Retina (tissue), 1 donor: ENCODE results near the gene IPP.
"Not testable (repeated sequence)": the region's sequence is repeated elsewhere in the genome, so short reads cannot be mapped to it uniquely, and the experiment has no call there.

ENCODE experiments used
- DNase-seq: peaks from one replicate; pipeline ENCODE4 v3.0.0-alpha.2; 2016

The IPP gene

GRCh38 chr1:45679123-45679522, 71.3 kb downstream of the IPP start:
- DNase-seq: no peak

- no peak for DNase-seq
Measured at GRCh38 chr1:45678489-45678888, 72.0 kb downstream of the IPP start.

DNA sequence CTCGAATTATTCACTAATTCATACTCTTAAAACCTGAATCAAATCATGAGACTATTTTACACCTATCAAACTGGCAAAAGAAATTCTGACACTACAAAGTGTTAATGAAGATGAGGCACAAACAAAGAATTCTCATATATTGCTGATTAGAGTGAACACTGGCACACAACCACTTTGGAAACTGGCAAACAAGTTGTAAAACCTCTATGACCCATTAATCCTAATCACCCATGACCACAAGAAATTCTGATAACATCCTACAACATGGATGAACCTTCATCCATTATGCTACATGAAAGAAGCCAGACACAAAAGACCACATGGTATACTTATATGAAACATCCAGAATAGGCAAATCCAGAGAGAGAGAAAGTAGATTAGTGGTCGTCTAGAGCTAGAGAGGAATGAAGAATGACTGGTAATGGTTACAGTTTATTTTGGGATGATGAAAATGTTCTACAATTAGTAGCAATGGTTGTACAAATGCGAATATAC, 72.7 kb downstream of the IPP start:
- DNase-seq: no peak

GRCh38 chr1:45676553-45676952, 73.9 kb downstream of the IPP start:
- DNase-seq: not testable (repeated sequence)

DNA sequence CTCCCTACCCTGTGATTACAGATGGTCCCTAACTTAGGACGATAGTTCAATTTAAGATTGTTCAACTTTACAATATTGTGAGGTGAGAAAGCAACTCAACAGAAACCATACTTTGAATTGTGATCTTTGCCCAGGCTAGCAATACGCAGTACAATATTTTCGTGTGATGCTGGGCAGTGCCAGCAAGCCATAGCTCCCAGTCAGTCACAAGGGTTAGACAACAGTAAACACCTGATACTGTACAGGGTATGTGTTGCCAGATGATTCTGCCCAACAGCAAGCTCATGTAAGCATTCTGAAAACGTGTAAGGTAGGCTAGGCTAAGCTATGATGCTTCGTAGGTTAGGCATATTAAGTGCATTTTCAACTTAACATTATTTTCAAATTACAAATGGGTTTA, 76.0 kb downstream of the IPP start:
- DNase-seq: no peak

DNA sequence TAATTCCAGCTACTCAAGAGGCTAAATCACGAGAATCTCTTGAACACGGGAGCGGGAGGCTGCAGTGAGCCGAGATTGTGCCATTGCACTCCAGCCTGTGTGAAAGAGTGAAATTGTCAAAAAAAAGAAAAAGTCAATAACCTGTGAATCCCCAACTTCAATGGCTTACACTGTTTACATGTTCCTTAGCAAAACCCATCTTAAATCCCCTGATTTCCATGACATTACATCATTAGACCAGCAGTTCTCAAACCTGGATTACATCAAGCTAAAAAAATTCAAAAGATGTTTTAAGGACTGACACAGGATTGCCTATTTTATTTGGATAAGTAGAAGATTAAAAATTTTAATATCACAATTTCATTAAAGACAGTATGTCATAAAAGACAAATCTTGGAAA, 76.5 kb downstream of the IPP start:
- DNase-seq: no peak

DNA sequence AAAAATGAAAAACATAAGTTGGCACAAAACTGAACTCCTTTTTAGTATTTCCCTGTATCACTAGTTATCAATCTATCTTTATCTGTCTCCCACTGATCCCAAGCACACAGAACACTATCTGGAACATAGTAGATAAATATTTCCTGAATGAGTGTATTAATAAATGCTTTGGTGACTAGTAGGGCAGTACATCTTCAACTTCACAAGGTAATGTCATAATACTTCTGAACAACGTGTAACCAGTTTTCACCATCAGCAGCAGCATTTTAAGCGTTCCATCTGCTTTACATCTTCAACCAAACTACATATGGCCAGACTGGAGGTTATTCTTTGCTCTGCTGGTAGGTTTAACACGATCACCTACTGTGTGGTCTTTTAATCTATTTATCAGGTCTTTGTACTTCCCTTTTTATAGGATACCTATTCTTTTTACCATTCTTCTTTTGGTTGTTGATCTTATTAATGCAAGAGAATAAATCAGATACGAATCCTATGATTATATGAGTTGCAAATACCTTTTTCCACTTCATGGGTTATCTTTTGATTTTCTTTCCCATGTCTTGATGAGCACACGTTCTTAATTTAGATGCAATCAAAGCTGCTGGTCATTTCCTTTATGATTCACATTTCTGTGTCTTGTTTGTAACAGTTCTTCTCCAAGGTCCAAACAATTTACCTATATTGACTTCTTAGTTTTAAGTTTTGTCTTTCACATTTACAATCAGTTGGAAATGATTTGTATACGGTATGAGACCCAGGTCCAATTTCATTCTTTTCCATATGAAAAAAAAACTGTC, 80.4 kb downstream of the IPP start:
- no peak for DNase-seq

GRCh38 chr1:45669379-45669778, 81.1 kb downstream of the IPP start:
- DNase-seq: no peak

DNA sequence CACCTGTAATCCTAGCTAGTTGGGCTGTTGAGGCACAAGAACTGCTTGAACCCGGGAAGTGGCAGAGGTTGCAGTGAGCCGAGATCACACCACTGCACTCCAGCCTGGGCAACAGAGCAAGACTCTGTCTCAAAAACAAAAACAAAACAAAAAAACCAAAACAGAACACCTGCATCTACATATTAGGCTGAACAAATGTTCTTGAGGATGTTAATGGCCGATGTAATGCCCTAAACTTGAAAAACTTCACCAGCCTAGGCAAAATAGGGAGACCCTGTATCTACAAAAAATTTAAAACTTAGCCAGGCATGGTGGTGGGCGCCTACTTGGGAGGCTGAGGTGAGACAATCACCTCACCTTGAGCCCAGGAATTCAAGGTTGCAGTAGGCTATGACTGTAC, 81.9 kb downstream of the IPP start:
- no peak for DNase-seq

GRCh38 chr1:45667321-45668111, 82.9 kb downstream of the IPP start:
- DNase-seq: no peak

GRCh38 chr1:45666836-45667235, 83.6 kb downstream of the IPP start:
- DNase-seq: no peak

DNA sequence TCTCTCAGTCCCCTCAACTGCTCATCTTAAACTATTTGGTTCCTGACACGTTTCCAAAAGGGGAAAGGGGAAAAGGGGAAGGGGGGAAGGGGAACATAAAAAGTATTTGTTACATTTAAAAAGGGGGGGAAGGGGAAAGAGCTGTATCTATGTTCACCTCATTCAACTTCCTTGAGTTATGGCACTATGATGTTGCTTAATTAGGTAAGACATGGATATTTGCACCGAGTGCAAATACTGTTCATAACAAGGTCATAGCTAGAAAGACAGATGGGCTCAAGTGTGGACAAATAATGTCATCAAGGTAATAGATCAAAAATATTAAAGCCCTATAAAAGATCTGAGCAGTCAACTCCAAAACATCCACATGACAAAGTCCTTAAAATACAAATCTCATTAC, 90.1 kb downstream of the IPP start:
- no peak for DNase-seq

DNA sequence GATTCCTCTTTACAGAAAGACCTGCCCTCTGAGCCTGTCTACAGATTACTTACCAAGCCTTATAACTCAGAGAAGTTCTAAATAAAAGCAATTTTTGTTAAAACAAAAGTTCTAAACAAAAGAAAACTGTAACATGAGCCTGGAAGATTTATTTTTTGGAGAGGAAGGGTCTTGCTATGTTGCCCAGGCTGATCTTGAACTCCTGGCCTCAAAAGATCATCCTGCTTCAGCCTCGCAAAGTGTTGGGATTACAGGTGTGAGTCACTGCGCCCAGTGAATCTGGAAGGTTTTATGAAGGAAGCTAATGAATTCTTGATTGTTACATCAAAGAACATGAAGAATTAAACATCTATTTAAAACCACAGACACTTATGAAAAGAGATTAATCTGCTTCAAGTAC, 91.2 kb downstream of the IPP start:
- no peak for DNase-seq

DNA sequence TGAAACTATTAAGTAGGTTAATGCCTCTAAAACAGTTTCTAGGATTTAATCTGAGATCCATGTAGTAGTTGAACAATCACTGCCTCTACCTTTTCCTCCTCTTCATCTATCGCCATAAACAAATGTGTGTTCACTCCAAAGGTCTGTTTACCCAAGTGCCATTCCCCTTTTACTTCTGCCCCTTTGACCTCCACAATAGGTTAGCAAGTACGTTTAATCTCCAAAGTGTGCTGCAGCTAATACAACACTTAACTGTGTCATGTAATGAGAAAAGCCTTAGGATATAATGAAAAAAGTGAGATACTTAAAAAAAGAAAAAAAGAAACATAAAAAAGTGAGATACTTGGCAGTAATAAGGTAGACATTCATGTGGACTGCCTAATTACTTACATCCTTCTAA, 92.3 kb downstream of the IPP start:
- no peak for DNase-seq

DNA sequence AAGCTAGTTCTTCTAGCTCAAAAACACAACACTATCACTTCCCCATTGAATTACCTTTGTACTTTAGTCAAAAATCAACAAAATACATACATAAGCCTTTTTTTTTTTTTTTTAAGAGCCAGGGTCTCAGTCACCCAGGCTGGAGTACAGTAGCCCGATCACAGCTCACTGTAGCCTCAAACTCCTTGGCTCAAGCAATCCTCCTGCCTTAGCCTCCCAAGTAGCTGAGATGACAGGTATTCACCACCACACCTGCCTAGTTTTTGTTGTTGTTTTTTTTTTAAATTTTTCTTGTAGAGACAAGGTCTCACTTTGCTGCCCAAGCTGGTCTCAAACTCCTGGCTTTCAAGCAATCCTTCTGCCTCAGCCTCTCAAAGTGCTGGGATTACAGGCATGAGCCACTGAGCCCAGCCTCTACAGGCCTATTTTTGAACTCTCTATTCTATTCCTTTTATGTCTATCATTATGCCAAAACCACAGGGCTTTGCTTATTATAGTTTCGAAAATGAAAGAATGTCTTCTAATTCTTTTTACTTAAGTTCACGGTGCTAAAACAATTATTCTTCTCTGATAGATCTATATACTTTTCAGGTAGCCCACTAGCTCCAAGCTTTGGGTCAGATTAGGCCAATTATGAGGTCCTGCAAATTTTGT, 93.8 kb downstream of the IPP start:
- no peak for DNase-seq

- DNase-seq: no peak
Measured at GRCh38 chr1:45654540-45655280, 95.7 kb downstream of the IPP start.
